Fibroblast of lung (primary cell): Measurements from ENCODE around the gene HLA-DMA. TPM values are rescaled to one million over a fixed set of nuclear protein-coding genes. Genes with fewer than 3 reads are reported as not detected.

Experiments
- DNase-seq, 2 donors: peaks; one replicate each; pipeline versions ENCODE4 v3.0.0 to v3.0.0-alpha.2; 2010; ENCODE audit warnings: low read depth in 2 of 2
- H2AFZ ChIP-seq: 2 replicates; pipeline ENCODE4 v1.5.1; 2012; ENCODE audit warnings: low read length, control low read depth, inconsistent platforms
- H3K27ac ChIP-seq: 2 replicates; pipeline ENCODE4 v1.5.1; 2011; ENCODE audit warnings: low read length, control low read depth; ENCODE audit not compliant: insufficient read depth
- H3K27me3 ChIP-seq: 2 replicates; pipeline ENCODE4 v1.5.1; 2011; ENCODE audit warnings: mild to moderate bottlenecking, low read length; ENCODE audit not compliant: control insufficient read depth, insufficient read depth
- H3K36me3 ChIP-seq: 2 replicates; pipeline ENCODE4 v1.5.1; 2011; ENCODE audit warnings: low read length; ENCODE audit not compliant: control insufficient read depth, insufficient read depth
- H3K4me1 ChIP-seq: 2 replicates; pipeline ENCODE4 v1.5.1; 2011; ENCODE audit warnings: low read length; ENCODE audit not compliant: control insufficient read depth, insufficient read depth; ENCODE audit errors: extremely low read depth
- H3K4me2 ChIP-seq: 2 replicates; pipeline ENCODE4 v1.5.1; 2011; ENCODE audit warnings: low read length, control low read depth; ENCODE audit not compliant: insufficient read depth; ENCODE audit errors: extremely low read depth
- H3K4me3 ChIP-seq, 4 experiments: fragments of 200-600 bp in 1 of 4; sonication (generic) in 1 of 4; replicated peaks in 1 of 4; 2 replicates each; pipeline ENCODE4 v1.5.1; 2011 to 2016; ENCODE audit warnings: low read length in 4 of 4, low read depth in 3 of 4, mild to moderate bottlenecking in 3 of 4, control low read depth in 2 of 4, inconsistent platforms in 1 of 4, mixed read lengths in 1 of 4; ENCODE audit not compliant: insufficient read depth in 1 of 4; ENCODE audit errors: control extremely low read depth in 1 of 4
- H3K79me2 ChIP-seq: 2 replicates; pipeline ENCODE4 v1.5.1; 2012; ENCODE audit warnings: mild to moderate bottlenecking, low read length, inconsistent platforms; ENCODE audit not compliant: control insufficient read depth, insufficient read depth
- H3K9ac ChIP-seq: 2 replicates; pipeline ENCODE4 v1.5.1; 2011; ENCODE audit warnings: mild to moderate bottlenecking, low read length, control low read depth; ENCODE audit not compliant: insufficient read depth
- H3K9me3 ChIP-seq: 2 replicates; pipeline ENCODE4 v1.5.1; 2012; ENCODE audit warnings: low read depth, low read length; ENCODE audit not compliant: control insufficient read depth, insufficient read depth
- H4K20me1 ChIP-seq: 2 replicates; pipeline ENCODE4 v1.5.1; 2011; ENCODE audit warnings: low read length; ENCODE audit not compliant: control insufficient read depth, insufficient read depth; ENCODE audit errors: extremely low read depth
- CTCF ChIP-seq, 2 donors: IDR thresholded peaks in 1 of 2; conservative IDR thresholded peaks in 1 of 2; 1 replicate in 1 of 2; 2 replicates in 1 of 2; pipeline ENCODE4 v1.5.1; 2011 to 2012; ENCODE audit warnings: low read length in 2 of 2, control low read depth in 1 of 2, inconsistent platforms in 1 of 2, low read depth in 1 of 2, mild to moderate bottlenecking in 1 of 2
- EZH2 ChIP-seq: IDR thresholded peaks from 2 replicates; pipeline ENCODE4 v1.5.1; 2012; ENCODE audit warnings: low read length, control low read depth, mild to moderate bottlenecking; ENCODE audit errors: missing control alignments
- polyA plus RNA-seq, 2 donors: library from polyadenylated mRNA; depleted of rRNA in 1 of 2; stranded (reverse) in 1 of 2; unstranded in 1 of 2; fragments of >200 nt; gene quantifications; 2 replicates each; pipeline ENCODE4 v1.2.1, GENCODE V29; 2011 to 2012; ENCODE audit warnings: missing spikeins in 1 of 2
- total RNA-seq: library from RNA; depleted of rRNA; stranded (reverse); fragments of >200 nt; gene quantifications from 2 replicates; pipeline ENCODE4 v1.2.1, GENCODE V29; 2014

The HLA-DMA gene
- total and polyA plus RNA-seq, 2 donors (not counting 1 experiment from before 2014, with no cell fraction given), result 7.1 to 12.1 TPM

- H3K9ac ChIP-seq, result no peak overlapping the region
- no peaks in the 10 kb centered on the region for H3K36me3 ChIP-seq
- no peak overlapping the region for H2AFZ ChIP-seq
- TF ChIP-seq CTCF (conservative IDR thresholded peaks at IDR 0.05 in 1 of 2, IDR thresholded peaks at IDR 0.05 in 1 of 2; ENCODE audit: low read depth in 1 of 2, low read length in 2 of 2) (no peak), EZH2 (no peak)
- H3K9me3 ChIP-seq, result no peaks in the 10 kb centered on the region
- no peak overlapping the region for H3K4me2 ChIP-seq
- no peaks in the 10 kb centered on the region for H4K20me1 ChIP-seq
- H3K27ac ChIP-seq, result no peak overlapping the region
- H3K4me1 ChIP-seq, result no peaks in the 10 kb centered on the region
- peaks cover 4% of the 10 kb centered on the region for H3K27me3 ChIP-seq
- no peak for DNase-seq
- no peaks in the 10 kb centered on the region for H3K79me2 ChIP-seq
- H3K4me3 ChIP-seq, result no peak overlapping the region
Observed at GRCh38 chr6:32922083-32922482, 30.8 kb downstream of the HLA-DMA start.

- Histone ChIP-seq H3K4me2 (no peak overlapping the region), H3K4me1 (no peaks in the 10 kb centered on the region), H4K20me1 (no peaks in the 10 kb centered on the region), H2AFZ (no peak overlapping the region), H3K9ac (no peak overlapping the region), H3K79me2 (no peaks in the 10 kb centered on the region), H3K4me3 (no peak overlapping the region), H3K9me3 (no peaks in the 10 kb centered on the region), H3K36me3 (no peaks in the 10 kb centered on the region), H3K27ac (no peak overlapping the region), H3K27me3 (peaks cover 4% of the 10 kb centered on the region)
- DNase-seq, result no peak
- TF ChIP-seq EZH2 (no peak), CTCF (conservative IDR thresholded peaks at IDR 0.05 in 1 of 2, IDR thresholded peaks at IDR 0.05 in 1 of 2; ENCODE audit: low read depth in 1 of 2, low read length in 2 of 2) (no peak)
Observed at GRCh38 chr6:32920715-32921114, 32.2 kb downstream of the HLA-DMA start.

- Histone ChIP-seq H3K9ac (no peak overlapping the region), H3K27ac (no peak overlapping the region), H3K4me3 (no peak overlapping the region), H3K9me3 (no peaks in the 10 kb centered on the region), H3K79me2 (no peaks in the 10 kb centered on the region), H3K4me1 (no peaks in the 10 kb centered on the region), H3K27me3 (peaks cover 7% of the 10 kb centered on the region), H2AFZ (no peak overlapping the region), H4K20me1 (no peaks in the 10 kb centered on the region), H3K4me2 (no peak overlapping the region), H3K36me3 (no peaks in the 10 kb centered on the region)
- DNase-seq, result no peak
- TF ChIP-seq CTCF (conservative IDR thresholded peaks at IDR 0.05 in 1 of 2, IDR thresholded peaks at IDR 0.05 in 1 of 2; ENCODE audit: low read depth in 1 of 2, low read length in 2 of 2) (no peak), EZH2 (no peak)
Observed at GRCh38 chr6:32912951-32913350, 39.9 kb downstream of the HLA-DMA start.
